A673 (cell line): ENCODE results near the gene MYRIP. TPM values are rescaled to one million over a fixed set of nuclear protein-coding genes. Genes with fewer than 3 reads are reported as not detected.

ENCODE experiments used
- BruUV-seq: library from RNA; stranded (reverse); fragments of 400-500 nt; replicated peaks from 2 replicates; lab custom pipeline; 2021; lab: Mats Ljungman, UMichigan
- CTCF ChIA-PET: fragments of 300-600 bp; sonication (Branson Sonifier 250); formaldehyde crosslinking; loops from one replicate; lab custom pipeline; 2022; ENCODE audit warnings: antibody characterized with exemption; lab: Charles Lee
- POLR2A ChIA-PET: fragments of 300-600 bp; sonication (Branson Sonifier 250); formaldehyde crosslinking; loops from one replicate; lab custom pipeline; 2022; ENCODE audit warnings: antibody characterized with exemption; ENCODE audit not compliant: low non-redundant PET; lab: Charles Lee
- DNase-seq: peaks from one replicate; pipeline ENCODE4 v3.0.0-alpha.2; 2015; ENCODE audit warnings: low spot score
- H3K27ac ChIP-seq: fragments of 200-600 bp; sonication (generic); 2 replicates; pipeline ENCODE4 v1.5.1; 2016; ENCODE audit warnings: mixed run types, low read depth, mild to moderate bottlenecking, mixed read lengths, antibody characterized with exemption, low read length; ENCODE audit not compliant: poor library complexity, severe bottlenecking
- H3K27me3 ChIP-seq: fragments of 200-600 bp; sonication (generic); replicated peaks from 2 replicates; pipeline ENCODE4 v1.6.1; 2017; ENCODE audit warnings: mixed run types, low read depth, mild to moderate bottlenecking, mixed read lengths, antibody characterized with exemption, low read length; ENCODE audit not compliant: insufficient read depth, poor library complexity
- H3K36me3 ChIP-seq: fragments of 200-600 bp; sonication (generic); 2 replicates; pipeline ENCODE4 v1.6.1; 2016; ENCODE audit warnings: mixed run types, mild to moderate bottlenecking, mixed read lengths, antibody characterized with exemption, low read length; ENCODE audit not compliant: insufficient read depth, poor library complexity, severe bottlenecking
- H3K4me1 ChIP-seq: fragments of 200-600 bp; sonication (generic); 2 replicates; pipeline ENCODE4 v1.6.1; 2017; ENCODE audit warnings: mixed run types, mild to moderate bottlenecking, mixed read lengths, antibody characterized with exemption, low read length; ENCODE audit not compliant: insufficient read depth, poor library complexity, severe bottlenecking
- H3K4me3 ChIP-seq: fragments of 200-600 bp; sonication (generic); 2 replicates; pipeline ENCODE4 v1.5.1; 2016; ENCODE audit warnings: low read depth, mixed run types, mild to moderate bottlenecking, mixed read lengths, low read length; ENCODE audit not compliant: poor library complexity, severe bottlenecking
- H3K9me3 ChIP-seq: fragments of 200-600 bp; sonication (generic); 2 replicates; pipeline ENCODE4 v1.6.1; 2016; ENCODE audit warnings: mixed run types, low read depth, mild to moderate bottlenecking, mixed read lengths, antibody characterized with exemption, low read length; ENCODE audit not compliant: poor library complexity, severe bottlenecking
- EZH2 ChIP-seq: fragments of 200-600 bp; sonication (generic); IDR thresholded peaks from 2 replicates; pipeline ENCODE4 v1.6.1; 2017; ENCODE audit warnings: borderline replicate concordance, low read depth, mild to moderate bottlenecking, mixed read lengths, antibody characterized with exemption, low read length; ENCODE audit not compliant: poor library complexity, severe bottlenecking
- intact Hi-C: fragments of 100-400 bp; cut with micrococcal nuclease; formaldehyde crosslinking; loops from one replicate; pipeline ENCODE4 v1.10.0; 2022; ENCODE audit not compliant: unreplicated experiment
- total RNA-seq: library from RNA; stranded (reverse); gene quantifications from 2 replicates; pipeline ENCODE4 v1.2.3, GENCODE V29; 2021
- TF ChIP-seq, protein P1 (sequence below): fragments of 300-800, 200-600 bp; sonication (generic); conservative IDR thresholded peaks from 2 replicates; pipeline ENCODE4 v1.5.1; 2017; ENCODE audit warnings: low read depth, mild to moderate bottlenecking, antibody characterized with exemption, low read length, moderate library complexity, mixed read lengths

The MYRIP gene
- total RNA-seq, 1 experiment from 2014 or later: not detected

- intact Hi-C loops: no loop called here
- ChIA-PET POLR2A (no interaction called here), CTCF (no interaction called here)
- no peaks in the 10 kb centered on the region for H3K4me1 ChIP-seq
- H3K36me3 ChIP-seq: no peaks in the 10 kb centered on the region
- H3K27ac ChIP-seq: no peak overlapping the region
- H3K4me3 ChIP-seq: no peak overlapping the region
- no peaks in the 10 kb centered on the region for H3K9me3 ChIP-seq
- DNase-seq: no peak
- no peak for TF ChIP-seq EZH2
- TF ChIP-seq, protein P1, sequence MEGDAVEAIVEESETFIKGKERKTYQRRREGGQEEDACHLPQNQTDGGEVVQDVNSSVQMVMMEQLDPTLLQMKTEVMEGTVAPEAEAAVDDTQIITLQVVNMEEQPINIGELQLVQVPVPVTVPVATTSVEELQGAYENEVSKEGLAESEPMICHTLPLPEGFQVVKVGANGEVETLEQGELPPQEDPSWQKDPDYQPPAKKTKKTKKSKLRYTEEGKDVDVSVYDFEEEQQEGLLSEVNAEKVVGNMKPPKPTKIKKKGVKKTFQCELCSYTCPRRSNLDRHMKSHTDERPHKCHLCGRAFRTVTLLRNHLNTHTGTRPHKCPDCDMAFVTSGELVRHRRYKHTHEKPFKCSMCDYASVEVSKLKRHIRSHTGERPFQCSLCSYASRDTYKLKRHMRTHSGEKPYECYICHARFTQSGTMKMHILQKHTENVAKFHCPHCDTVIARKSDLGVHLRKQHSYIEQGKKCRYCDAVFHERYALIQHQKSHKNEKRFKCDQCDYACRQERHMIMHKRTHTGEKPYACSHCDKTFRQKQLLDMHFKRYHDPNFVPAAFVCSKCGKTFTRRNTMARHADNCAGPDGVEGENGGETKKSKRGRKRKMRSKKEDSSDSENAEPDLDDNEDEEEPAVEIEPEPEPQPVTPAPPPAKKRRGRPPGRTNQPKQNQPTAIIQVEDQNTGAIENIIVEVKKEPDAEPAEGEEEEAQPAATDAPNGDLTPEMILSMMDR: no peak
- H3K27me3 ChIP-seq: no peaks in the 10 kb centered on the region
- no TSS peak for BruUV-seq
Observed at GRCh38 chr3:40037582-40037981, 228.2 kb downstream of the MYRIP start.

DNA sequence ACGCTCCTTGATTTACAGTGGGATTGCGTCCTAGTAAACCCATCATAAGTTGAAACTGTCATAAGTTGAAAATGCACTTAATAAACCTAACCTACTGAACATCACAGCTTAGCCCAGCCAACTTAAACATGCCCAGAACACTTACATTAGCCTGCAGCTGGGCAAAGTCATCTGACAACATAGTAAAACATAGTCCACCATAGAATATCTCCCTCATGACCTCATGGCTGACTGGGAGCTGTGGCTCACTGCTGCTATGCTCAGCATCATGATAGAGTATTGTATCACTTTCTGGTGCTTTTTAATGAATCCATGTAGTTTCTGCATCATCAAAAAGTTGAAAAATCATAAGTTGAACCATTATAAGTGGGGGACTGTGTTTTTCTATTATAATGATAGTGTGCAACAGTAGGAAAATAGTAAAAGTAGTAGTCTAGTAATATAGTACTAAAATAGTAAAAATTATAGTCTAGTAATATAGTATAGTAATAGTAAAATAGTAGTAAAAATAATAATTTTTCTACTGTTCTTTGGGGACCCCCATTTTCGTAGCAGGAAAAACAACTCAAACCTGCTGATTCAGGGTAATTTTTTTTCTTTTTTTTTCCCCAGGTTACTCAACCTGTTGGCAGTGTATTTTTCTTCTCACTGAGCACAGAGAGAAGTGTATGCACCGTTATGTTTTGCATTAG lies 233.5 kb downstream of the MYRIP start:
- ChIA-PET CTCF (no interaction called here), POLR2A (no interaction called here)
- no TSS peak for BruUV-seq
- H3K36me3 ChIP-seq: no peaks in the 10 kb centered on the region
- H3K27me3 ChIP-seq: no peaks in the 10 kb centered on the region
- intact Hi-C loops: no loop called here
- TF ChIP-seq EZH2: no peak
- TF ChIP-seq, protein P1: no peak
- no peak for DNase-seq
- no peaks in the 10 kb centered on the region for H3K9me3 ChIP-seq
- no peak overlapping the region for H3K4me3 ChIP-seq
- H3K4me1 ChIP-seq: no peaks in the 10 kb centered on the region
- H3K27ac ChIP-seq: no peak overlapping the region

GRCh38 chr3:40043444-40043755 lies 234.0 kb downstream of the MYRIP start:
- no peak overlapping the region for H3K27ac ChIP-seq
- BruUV-seq: no TSS peak
- ChIA-PET CTCF (no interaction called here), POLR2A (no interaction called here)
- H3K4me1 ChIP-seq: no peaks in the 10 kb centered on the region
- no peak overlapping the region for H3K4me3 ChIP-seq
- intact Hi-C loops: no loop called here
- H3K27me3 ChIP-seq: no peaks in the 10 kb centered on the region
- TF ChIP-seq EZH2: no peak
- TF ChIP-seq, protein P1: no peak
- no peak for DNase-seq
- no peaks in the 10 kb centered on the region for H3K9me3 ChIP-seq
- H3K36me3 ChIP-seq: no peaks in the 10 kb centered on the region
